SJSA1 (cell line): ENCODE data around the gene NR1I2. TPM values are rescaled to one million over a fixed set of nuclear protein-coding genes. Genes with fewer than 3 reads are reported as not detected.

Experiments used
- DNase-seq, 2 experiments: peaks; one replicate each; pipeline ENCODE4 v3.0.0-alpha.2; 2015 to 2020; ENCODE audit warnings: low spot score in 2 of 2, low read depth in 1 of 2
- H3K27ac ChIP-seq: fragments of 250-450 bp; sonication (Bioruptor Pico); 2 replicates; pipeline ENCODE4 v1.5.1; 2020; ENCODE audit warnings: mild to moderate bottlenecking, moderate library complexity
- H3K27me3 ChIP-seq: fragments of 250-450 bp; sonication (Bioruptor Pico); replicated peaks from 2 replicates; pipeline ENCODE4 v1.5.1; 2020; ENCODE audit warnings: mild to moderate bottlenecking, moderate library complexity
- H3K36me3 ChIP-seq: fragments of 250-450 bp; sonication (Bioruptor Pico); 2 replicates; pipeline ENCODE4 v1.5.1; 2020; ENCODE audit warnings: mild to moderate bottlenecking
- H3K4me1 ChIP-seq: fragments of 250-450 bp; sonication (Bioruptor Pico); replicated peaks from 2 replicates; pipeline ENCODE4 v1.6.1; 2021; ENCODE audit warnings: mild to moderate bottlenecking
- H3K4me3 ChIP-seq: fragments of 250-450 bp; sonication (Bioruptor Pico); 2 replicates; pipeline ENCODE4 v1.5.1; 2020; ENCODE audit warnings: mild to moderate bottlenecking
- H3K9me3 ChIP-seq: fragments of 250-450 bp; sonication (Bioruptor Pico); replicated peaks from 2 replicates; pipeline ENCODE4 v1.5.1; 2020; ENCODE audit warnings: mild to moderate bottlenecking
- total RNA-seq: library from RNA; depleted of rRNA; stranded (reverse); fragments of >200 nt; shearing (Covaris generic); gene quantifications from 2 replicates; pipeline ENCODE4 v1.2.3, GENCODE V29; 2014; rRNA removed

The NR1I2 gene
- 0.08 TPM in 1 of 2 replicates, not detected in the other for total RNA-seq

DNA sequence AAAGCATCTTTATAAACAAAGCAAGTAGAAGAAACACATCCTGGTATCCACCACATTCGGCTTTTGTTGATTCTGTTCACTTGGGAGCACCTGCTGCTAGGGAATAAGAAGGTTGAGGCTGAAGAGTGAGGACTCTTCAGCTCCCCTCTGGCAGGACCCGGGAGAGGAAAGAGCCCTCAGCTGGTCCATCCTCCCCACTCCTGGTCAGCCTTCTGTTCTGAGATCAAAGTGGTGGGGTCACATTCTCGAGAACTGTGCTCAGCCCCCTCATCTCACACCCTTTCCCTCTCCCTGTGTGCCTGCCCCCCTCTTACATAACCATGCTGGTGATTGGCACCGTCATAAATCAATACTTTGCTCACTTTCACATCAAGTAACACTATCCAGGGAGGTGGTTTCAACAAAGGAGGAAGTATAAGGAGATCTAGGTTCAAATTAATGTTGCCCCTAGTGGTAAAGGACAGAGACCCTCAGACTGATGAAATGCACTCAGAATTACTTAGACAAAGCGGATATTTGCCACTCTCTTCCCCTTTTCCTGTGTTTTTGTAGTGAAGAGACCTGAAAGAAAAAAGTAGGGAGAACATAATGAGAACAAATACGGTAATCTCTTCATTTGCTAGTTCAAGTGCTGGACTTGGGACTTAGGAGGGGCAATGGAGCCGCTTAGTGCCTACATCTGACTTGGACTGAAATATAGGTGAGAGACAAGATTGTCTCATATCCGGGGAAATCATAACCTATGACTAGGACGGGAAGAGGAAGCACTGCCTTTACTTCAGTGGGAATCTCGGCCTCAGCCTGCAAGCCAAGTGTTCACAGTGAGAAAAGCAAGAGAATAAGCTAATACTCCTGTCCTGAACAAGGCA, at the start of gene NR1I2:
Gene NR1I2 (plus strand): TSS at position 772 of the 869 bp plus-strand sequence.
- Histone ChIP-seq H3K36me3 (no peaks in the 10 kb centered on the region), H3K27me3 (no peaks in the 10 kb centered on the region), H3K4me3 (no peak within 1 kb of the TSS), H3K27ac (no peak within 1 kb of the TSS), H3K9me3 (no peaks in the 10 kb centered on the region), H3K4me1 (no peaks in the 10 kb centered on the region)
- DNase-seq: no peak

DNA sequence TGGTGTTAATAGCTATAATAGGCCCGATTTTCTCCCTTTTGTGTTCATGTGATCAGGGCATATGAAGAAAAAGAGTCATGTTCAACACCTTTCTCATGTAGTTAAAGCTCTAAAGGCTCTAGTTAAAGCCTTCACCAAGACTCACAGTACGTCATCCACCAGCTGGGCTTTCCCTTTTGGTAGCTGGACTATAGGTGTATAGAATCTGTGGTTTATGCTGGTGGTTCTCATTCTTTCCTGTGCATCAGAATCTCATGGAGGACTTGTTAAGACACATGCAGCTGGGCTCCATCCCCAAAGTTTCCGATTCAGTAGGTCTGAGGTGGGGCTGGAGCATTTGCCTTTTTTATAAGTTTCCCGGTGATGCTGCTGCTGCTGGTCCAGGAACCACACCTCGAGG, 48.1 kb upstream of the NR1I2 start:
- Histone ChIP-seq H3K4me3 (no peak overlapping the region), H3K27ac (no peak overlapping the region), H3K4me1 (peaks cover 31% of the 10 kb centered on the region), H3K27me3 (no peaks in the 10 kb centered on the region), H3K36me3 (no peaks in the 10 kb centered on the region), H3K9me3 (no peaks in the 10 kb centered on the region)
- no peak for DNase-seq

DNA sequence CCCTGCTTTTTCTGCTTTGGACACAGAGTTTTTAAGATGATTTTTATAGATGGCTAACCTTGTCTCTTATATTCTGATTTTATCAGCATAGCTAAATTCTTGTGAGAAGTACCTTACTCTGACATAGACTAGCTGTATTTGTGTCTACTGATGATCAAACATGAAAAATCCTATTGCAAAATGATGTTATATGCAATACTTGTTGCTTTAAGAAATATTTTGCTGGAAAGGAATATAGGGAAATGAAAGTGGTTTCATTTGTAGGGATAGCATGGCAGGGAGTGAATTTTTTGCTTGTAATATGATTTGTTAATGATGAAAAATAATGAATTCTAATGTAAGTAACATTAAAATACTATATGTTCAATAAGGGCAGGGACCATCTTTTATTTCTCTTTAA, 43.2 kb upstream of the NR1I2 start:
- DNase-seq: no peak
- Histone ChIP-seq H3K4me1 (peaks cover 8% of the 10 kb centered on the region), H3K4me3 (no peak overlapping the region), H3K27ac (no peak overlapping the region), H3K36me3 (no peaks in the 10 kb centered on the region), H3K9me3 (no peaks in the 10 kb centered on the region), H3K27me3 (no peaks in the 10 kb centered on the region)

DNA sequence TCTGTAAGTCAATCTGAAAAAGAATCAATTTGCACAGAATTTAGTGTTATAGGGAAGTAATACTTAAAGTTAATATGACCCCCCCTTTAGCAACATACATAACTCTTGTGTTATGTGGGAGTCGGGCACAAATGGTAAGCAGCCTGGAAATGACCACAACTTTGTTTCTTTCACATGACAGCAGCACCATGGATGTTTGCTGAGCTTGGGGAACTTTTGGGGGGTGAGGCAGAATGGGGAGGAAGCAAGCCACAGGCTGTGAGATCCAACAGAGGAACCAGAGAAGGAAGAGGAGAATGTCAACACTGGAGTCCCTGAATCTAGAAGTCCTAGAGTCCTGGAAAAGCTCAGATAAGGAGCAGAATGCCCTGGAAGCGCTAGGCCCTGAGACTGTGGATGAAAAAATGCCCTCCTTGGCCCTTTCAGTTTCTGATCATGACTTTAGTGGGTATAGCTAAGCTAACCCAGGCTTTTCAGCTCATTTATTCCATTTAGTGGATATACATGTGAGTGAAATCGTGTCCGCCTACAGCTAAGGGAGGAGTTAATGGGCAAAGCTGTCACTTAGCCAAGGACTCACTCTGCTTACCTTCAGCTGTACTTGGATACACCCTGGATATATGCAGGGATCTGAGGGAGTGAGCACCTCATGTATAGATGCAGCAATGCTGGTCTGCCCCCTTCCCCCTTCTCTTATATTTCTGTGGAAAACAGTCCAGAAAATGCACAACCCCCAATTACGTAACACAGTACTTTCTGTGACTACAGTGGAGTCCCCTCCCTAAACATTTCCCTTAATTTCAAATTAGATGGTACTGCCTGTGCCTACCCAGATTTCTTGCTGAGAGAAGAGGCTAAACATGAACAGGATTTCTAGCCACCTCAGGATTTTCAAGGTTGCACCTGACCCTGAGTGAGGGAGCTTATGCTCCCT, 40.0 kb upstream of the NR1I2 start:
- H3K4me3 ChIP-seq: no peak overlapping the region
- no peak overlapping the region for H3K27ac ChIP-seq
- H3K27me3 ChIP-seq: no peaks in the 10 kb centered on the region
- H3K4me1 ChIP-seq: peaks cover 8% of the 10 kb centered on the region
- DNase-seq: no peak
- H3K9me3 ChIP-seq: no peaks in the 10 kb centered on the region
- no peaks in the 10 kb centered on the region for H3K36me3 ChIP-seq

DNA sequence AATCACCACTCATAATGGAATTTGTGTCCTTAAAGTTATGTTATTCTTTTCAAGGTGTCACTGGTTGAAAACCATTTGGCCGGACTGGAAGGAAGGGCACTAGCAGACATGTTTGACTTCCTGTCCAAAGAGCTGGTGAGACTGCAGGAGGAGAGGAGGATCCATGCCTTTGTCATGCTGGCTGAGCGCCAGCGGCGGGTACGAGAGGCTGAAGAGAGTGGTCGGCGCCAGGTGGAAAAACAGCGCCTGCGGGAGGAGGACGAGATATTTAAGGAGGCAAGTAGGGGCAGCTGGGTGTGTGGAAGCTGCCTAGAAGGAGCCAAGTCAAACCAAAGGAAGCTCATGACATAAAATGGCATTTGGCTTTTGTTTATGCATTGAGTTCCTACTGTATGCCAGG, 38.0 kb upstream of the NR1I2 start:
- H3K36me3 ChIP-seq: no peaks in the 10 kb centered on the region
- no peaks in the 10 kb centered on the region for H3K9me3 ChIP-seq
- H3K27me3 ChIP-seq: no peaks in the 10 kb centered on the region
- H3K4me1 ChIP-seq: no peaks in the 10 kb centered on the region
- H3K4me3 ChIP-seq: no peak overlapping the region
- DNase-seq: no peak
- no peak overlapping the region for H3K27ac ChIP-seq

DNA sequence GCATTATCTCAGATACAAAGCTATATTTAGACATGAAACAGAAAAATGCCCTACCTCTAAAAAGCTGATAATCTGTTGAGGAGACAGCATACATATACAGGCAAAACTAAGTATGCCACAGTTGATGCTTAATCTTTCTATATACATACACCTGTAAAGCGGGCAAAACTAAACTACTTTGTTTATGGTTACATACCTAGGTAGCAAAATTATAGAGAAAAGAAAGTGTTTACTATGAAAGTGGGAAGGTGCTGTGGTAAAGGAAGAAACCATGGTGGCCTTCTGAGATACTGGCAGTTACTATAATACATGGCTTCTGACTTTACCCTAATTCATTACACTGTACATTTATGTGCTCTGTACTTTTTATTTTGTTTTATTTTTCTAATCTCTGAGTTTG, 36.0 kb upstream of the NR1I2 start:
- H3K4me3 ChIP-seq: no peak overlapping the region
- H3K9me3 ChIP-seq: no peaks in the 10 kb centered on the region
- H3K27me3 ChIP-seq: no peaks in the 10 kb centered on the region
- no peaks in the 10 kb centered on the region for H3K36me3 ChIP-seq
- no peaks in the 10 kb centered on the region for H3K4me1 ChIP-seq
- DNase-seq: no peak
- no peak overlapping the region for H3K27ac ChIP-seq

DNA sequence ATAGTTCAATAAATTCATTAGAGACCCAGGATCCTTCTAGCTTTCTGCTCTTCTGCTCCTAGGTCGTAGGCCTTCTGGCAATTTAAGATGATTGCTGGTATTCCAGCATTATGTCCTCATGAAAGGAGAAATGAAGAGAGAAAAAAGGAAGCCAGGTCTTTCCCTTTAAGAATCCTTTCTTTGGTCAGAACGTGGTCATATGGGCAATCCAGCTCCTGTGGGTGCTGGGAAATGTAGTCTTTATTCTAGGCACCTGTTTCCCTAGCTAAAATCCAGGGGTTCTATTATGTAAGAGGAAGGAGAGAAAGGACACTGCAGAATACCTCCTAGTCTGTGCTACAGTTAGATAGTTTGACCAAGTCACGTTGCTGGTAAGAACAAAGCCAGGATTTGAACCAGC, 35.5 kb upstream of the NR1I2 start:
- no peaks in the 10 kb centered on the region for H3K27me3 ChIP-seq
- H3K9me3 ChIP-seq: no peaks in the 10 kb centered on the region
- DNase-seq: no peak
- H3K4me3 ChIP-seq: no peak overlapping the region
- H3K36me3 ChIP-seq: no peaks in the 10 kb centered on the region
- no peaks in the 10 kb centered on the region for H3K4me1 ChIP-seq
- no peak overlapping the region for H3K27ac ChIP-seq

DNA sequence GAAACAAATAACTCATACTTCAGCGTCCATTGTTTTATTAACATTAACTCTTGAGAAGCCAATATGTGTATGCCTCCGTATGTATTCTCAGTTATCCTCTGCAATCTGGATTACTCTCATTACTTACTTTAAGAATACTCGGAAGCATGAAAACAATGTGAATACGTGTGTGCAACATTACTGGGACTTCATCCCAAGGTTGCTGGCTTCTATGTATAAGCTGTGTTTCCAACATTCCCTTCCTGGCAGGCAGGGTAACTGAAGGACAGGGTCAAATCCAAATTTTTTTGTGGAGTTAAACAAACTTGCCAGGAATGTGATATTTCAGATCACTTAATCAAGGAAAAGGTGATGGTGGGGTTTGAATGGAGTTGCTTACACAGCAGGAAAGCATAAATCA, 34.5 kb upstream of the NR1I2 start:
- Histone ChIP-seq H3K4me1 (no peaks in the 10 kb centered on the region), H3K4me3 (no peak overlapping the region), H3K9me3 (no peaks in the 10 kb centered on the region), H3K27me3 (no peaks in the 10 kb centered on the region), H3K27ac (no peak overlapping the region), H3K36me3 (no peaks in the 10 kb centered on the region)
- DNase-seq: no peak

DNA sequence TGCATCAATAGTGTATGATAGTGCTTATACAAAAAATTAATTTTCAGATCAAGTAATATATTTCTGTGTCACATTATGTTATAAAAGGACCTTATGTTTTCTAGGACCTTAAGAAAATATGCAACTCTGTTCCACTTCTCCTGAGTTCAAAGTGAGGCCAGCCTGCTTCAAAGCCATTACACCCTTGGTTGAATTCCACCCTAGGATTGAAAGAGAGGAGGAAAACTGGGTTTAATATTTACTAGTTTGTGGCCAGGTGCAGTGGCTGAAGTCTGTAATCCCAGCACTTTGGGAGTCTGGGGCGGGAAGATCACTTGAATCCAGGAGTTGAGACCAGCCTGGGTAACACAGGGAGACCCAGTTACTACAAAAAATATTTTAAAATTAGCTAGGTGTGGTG, 32.9 kb upstream of the NR1I2 start:
- Histone ChIP-seq H3K9me3 (no peaks in the 10 kb centered on the region), H3K36me3 (no peaks in the 10 kb centered on the region), H3K27ac (no peak overlapping the region), H3K4me1 (no peaks in the 10 kb centered on the region), H3K27me3 (no peaks in the 10 kb centered on the region), H3K4me3 (no peak overlapping the region)
- DNase-seq: no peak

DNA sequence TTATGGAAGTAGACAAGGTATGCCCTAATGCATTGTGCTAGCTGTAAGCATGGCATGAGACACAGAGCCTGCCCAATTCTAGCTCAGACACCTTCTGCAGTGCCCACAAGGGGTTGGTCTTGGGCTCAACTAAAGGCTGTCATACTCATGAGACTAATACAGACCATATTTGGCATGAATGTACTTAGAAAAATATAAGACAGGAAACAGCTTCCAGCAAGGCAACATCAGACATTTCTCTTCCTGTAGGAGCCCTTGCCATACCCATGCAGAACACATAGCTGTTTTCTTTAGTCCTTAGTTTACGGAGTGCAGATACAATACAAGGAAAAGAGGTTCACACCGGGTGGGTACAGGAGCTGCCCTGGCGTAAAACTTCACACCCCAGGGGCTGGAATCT, 30.5 kb upstream of the NR1I2 start:
- H3K4me3 ChIP-seq: no peak overlapping the region
- no peak overlapping the region for H3K27ac ChIP-seq
- no peaks in the 10 kb centered on the region for H3K27me3 ChIP-seq
- H3K9me3 ChIP-seq: no peaks in the 10 kb centered on the region; the same call in 1 of the 2 replicates
- H3K4me1 ChIP-seq: no peaks in the 10 kb centered on the region
- no peaks in the 10 kb centered on the region for H3K36me3 ChIP-seq
- no peak for DNase-seq

DNA sequence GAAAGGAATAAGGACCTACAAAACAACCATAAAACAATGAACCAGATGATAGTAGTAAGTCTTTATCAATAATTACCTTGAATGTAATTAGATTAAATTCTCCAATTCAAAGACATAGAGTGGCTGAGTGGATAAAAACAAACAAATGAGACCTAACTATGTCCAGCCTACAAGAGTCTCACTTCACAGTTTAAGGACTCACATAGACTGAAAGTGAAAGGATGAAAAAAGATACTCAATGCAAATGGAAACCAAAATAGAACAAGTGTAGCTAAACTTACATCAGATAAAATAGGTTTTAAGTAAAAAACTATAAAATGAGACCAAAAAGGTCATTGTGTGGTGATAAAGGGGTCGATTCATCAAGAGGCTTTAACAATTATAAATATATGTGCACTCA, 21.9 kb upstream of the NR1I2 start:
- DNase-seq: no peak
- Histone ChIP-seq H3K36me3 (no peaks in the 10 kb centered on the region), H3K4me1 (peaks cover 12% of the 10 kb centered on the region), H3K27ac (no peak overlapping the region), H3K27me3 (no peaks in the 10 kb centered on the region), H3K4me3 (no peak overlapping the region), H3K9me3 (no peaks in the 10 kb centered on the region)

DNA sequence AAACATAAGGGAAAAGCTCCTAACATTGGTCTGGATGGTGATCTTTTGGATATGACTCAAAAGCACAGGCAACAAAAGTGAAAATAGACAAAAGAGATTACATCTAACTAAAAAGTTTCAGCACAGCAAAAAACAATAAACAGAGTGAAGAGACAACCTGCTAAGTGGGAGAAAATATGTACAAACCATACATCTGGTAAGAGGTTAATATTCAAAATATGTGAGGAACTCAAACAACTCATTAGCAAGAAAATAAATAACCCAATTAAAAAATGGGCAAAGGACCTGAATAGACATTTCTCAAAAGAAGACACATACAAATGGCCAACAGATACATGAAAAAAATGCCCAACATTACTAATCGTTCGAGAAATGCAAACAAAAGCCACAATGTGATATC, 19.0 kb upstream of the NR1I2 start:
- peak in 1 of 2 experiments; percentile 60 for DNase-seq

DNA sequence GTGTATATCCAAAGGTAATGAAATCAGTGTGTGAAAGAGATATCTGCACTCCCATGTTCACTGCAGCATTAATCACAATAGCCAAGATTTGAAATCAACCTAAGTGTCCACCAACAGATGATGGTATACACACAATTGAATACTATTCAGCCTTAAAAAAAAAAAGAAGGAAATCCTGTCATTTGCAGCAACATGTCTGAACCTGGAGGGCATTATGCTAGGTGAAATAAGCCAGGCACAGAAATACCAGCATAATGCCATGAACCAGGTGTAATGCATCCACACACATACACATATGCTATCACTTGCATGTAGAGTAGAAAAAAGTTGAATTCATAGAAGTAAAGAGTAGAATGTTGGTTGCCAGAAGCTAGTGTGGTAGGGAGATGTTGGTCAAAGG, 18.4 kb upstream of the NR1I2 start:
- H3K36me3 ChIP-seq: no peaks in the 10 kb centered on the region
- H3K4me3 ChIP-seq: no peak overlapping the region
- DNase-seq: no peak
- no peaks in the 10 kb centered on the region for H3K9me3 ChIP-seq
- H3K27me3 ChIP-seq: no peaks in the 10 kb centered on the region
- H3K4me1 ChIP-seq: peaks cover 12% of the 10 kb centered on the region
- H3K27ac ChIP-seq: no peak overlapping the region

More for the DNA sequence above, 19.0 kb upstream of the NR1I2 start:
- Histone ChIP-seq H3K36me3 (no peaks in the 10 kb centered on the region), H3K9me3 (no peaks in the 10 kb centered on the region), H3K27ac (no peak overlapping the region), H3K27me3 (no peaks in the 10 kb centered on the region), H3K4me3 (no peak overlapping the region), H3K4me1 (peaks cover 12% of the 10 kb centered on the region)

DNA sequence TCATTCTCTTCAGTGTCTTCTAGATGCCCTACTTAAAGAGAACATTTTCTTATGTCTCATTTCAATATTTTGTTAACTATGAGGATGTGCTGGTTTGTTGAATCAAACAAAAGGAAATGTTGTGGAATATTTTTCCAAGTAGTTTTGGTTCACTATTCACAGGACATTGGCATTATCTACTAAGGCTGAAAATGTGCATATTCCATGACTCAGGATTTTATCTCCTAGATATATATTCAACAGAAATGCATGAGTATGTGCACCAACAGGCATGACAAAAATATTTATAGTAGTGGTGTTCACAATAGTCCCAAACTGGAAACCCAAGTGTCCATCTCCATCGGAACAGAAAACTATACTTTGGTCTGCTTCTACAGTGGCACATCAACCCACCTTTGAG, 16.7 kb upstream of the NR1I2 start:
- Histone ChIP-seq H3K4me1 (peaks cover 16% of the 10 kb centered on the region), H3K9me3 (no peaks in the 10 kb centered on the region; the same call in 1 of the 2 replicates), H3K4me3 (no peak overlapping the region), H3K27ac (no peak overlapping the region), H3K36me3 (no peaks in the 10 kb centered on the region), H3K27me3 (no peaks in the 10 kb centered on the region)
- no peak for DNase-seq
